Prostate gland (tissue), 2 donors: Measurements from ENCODE around the gene PIP5K1C. TPM values are rescaled to one million over a fixed set of nuclear protein-coding genes. Genes with fewer than 3 reads are reported as not detected.

ENCODE experiments used
- DNase-seq: peaks from one replicate; pipeline ENCODE4 v3.0.0-alpha.2; 2019; ENCODE audit warnings: low spot score
- H3K27ac ChIP-seq, 2 donors: fragments of 200-600 bp; sonication (generic); 2 replicates each; pipeline ENCODE4 v1.5.1; 2017 to 2019
- H3K27me3 ChIP-seq: fragments of 200-600 bp; sonication (generic); replicated peaks from 2 replicates; pipeline ENCODE4 v1.5.1; 2019; ENCODE audit not compliant: insufficient read depth
- H3K36me3 ChIP-seq, 2 donors: fragments of 200-600 bp; sonication (generic); 1 replicate in 1 of 2; 2 replicates in 1 of 2; pipeline versions ENCODE4 v1.5.1 to v1.8.1; 2017 to 2019
- H3K4me1 ChIP-seq: fragments of 200-600 bp; sonication (generic); replicated peaks from 2 replicates; pipeline ENCODE4 v1.5.1; 2019
- H3K4me3 ChIP-seq, 2 donors: fragments of 200-600 bp; sonication (generic); 2 replicates each; pipeline ENCODE4 v1.5.1; 2017 to 2019
- H3K9me3 ChIP-seq: fragments of 200-600 bp; sonication (generic); 2 replicates; pipeline ENCODE4 v1.5.1; 2017
- POLR2A ChIP-seq: fragments of 450-650 bp; IDR thresholded peaks from one replicate; pipeline ENCODE4 v1.6.1; 2016; ENCODE audit warnings: antibody characterized with exemption, mild to moderate bottlenecking
- POLR2AphosphoS5 ChIP-seq: sonication (generic); formaldehyde crosslinking; IDR thresholded peaks from one replicate; pipeline ENCODE4 v1.6.1; 2017; ENCODE audit warnings: antibody characterized with exemption
- WGBS: methylation state at CpG from one replicate; pipeline ENCODE4 v1.1.5; 2018; 5-methylcytosine and 5-hydroxymethylcytosine counted together
- intact Hi-C: fragments of 100-400 bp; cut with DNase I; formaldehyde crosslinking; loops from one replicate; pipeline ENCODE4 v1.14.2; 2022
- total RNA-seq, 2 donors: library from RNA; depleted of rRNA; stranded (reverse); fragments of >200 nt; gene quantifications; one replicate each; pipeline ENCODE4 v1.1.0, GENCODE V29; 2016
- TF ChIP-seq, protein P1 (sequence below), 4 experiments: fragments of 200-600 bp in 2 of 4; fragments of 450-650 bp in 2 of 4; sonication (generic) in 2 of 4; IDR thresholded peaks; 1 replicate in 3 of 4; 2 replicates in 1 of 4; pipeline ENCODE4 v1.5.1; 2016 to 2019; ENCODE audit warnings: antibody characterized with exemption in 4 of 4, mild to moderate bottlenecking in 2 of 4, moderate library complexity in 2 of 4

Gene PIP5K1C
- total RNA-seq, 2 donors from 2014 or later = 34.3 to 75.5 TPM

DNA sequence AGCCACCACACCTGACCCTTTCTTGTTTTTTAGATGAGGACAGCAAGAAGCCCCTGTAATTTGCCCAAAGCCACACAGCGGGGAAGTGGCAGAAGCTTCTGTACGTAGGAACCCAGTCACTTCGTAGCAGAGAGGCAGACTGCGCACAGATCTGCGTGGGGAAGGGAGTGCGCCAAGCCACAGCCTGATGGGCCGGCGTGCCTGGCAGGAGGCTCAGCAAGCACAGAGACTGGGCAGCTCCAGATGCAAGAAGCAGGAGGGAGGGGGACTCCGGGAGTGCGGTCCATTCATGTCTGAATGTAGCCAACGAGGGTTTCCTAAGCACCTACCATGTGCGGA is 7.6 kb upstream of the PIP5K1C start:
- no peaks in the 10 kb centered on the region for H3K36me3 ChIP-seq
- no peaks in the 10 kb centered on the region for H3K9me3 ChIP-seq
- intact Hi-C loops = no loop called here
- peaks cover 6% of the 10 kb centered on the region for H3K4me1 ChIP-seq
- H3K4me3 ChIP-seq = peak overlapping the region in 1 of 2 donors; percentile 18
- no peaks in the 10 kb centered on the region for H3K27me3 ChIP-seq
- 83% methylated on average over 12 of the region's 12 CpGs for WGBS
- no peak for DNase-seq
- peak overlapping the region; percentile 52 to 83 for H3K27ac ChIP-seq
- TF ChIP-seq POLR2A (no peak), POLR2AphosphoS5 (no peak)
- TF ChIP-seq, protein P1, sequence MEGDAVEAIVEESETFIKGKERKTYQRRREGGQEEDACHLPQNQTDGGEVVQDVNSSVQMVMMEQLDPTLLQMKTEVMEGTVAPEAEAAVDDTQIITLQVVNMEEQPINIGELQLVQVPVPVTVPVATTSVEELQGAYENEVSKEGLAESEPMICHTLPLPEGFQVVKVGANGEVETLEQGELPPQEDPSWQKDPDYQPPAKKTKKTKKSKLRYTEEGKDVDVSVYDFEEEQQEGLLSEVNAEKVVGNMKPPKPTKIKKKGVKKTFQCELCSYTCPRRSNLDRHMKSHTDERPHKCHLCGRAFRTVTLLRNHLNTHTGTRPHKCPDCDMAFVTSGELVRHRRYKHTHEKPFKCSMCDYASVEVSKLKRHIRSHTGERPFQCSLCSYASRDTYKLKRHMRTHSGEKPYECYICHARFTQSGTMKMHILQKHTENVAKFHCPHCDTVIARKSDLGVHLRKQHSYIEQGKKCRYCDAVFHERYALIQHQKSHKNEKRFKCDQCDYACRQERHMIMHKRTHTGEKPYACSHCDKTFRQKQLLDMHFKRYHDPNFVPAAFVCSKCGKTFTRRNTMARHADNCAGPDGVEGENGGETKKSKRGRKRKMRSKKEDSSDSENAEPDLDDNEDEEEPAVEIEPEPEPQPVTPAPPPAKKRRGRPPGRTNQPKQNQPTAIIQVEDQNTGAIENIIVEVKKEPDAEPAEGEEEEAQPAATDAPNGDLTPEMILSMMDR (IDR thresholded peaks at IDR 0.05) = no peak

DNA sequence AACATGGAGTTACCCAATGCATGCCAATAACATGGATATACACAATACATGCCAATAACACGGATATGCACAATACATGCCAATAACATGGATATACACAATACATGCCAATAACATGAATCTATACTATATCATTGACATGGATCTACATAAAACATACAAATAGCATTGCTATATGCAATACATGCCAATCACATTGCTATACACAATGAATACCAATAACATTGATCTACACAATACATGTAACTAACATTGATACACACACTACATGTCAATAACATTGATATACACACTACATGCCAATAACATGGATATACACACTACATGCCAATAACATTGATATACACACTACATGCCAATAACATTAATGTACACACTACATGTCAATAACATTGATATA is 932 bp upstream of the PIP5K1C start:
- Histone ChIP-seq H3K27me3 (no peaks in the 10 kb centered on the region), H3K4me3 (no peak overlapping the region), H3K4me1 (no peaks in the 10 kb centered on the region), H3K27ac (no peak overlapping the region), H3K36me3 (no peaks in the 10 kb centered on the region), H3K9me3 (no peaks in the 10 kb centered on the region)
- TF ChIP-seq, protein P1 (IDR thresholded peaks at IDR 0.05) = no peak
- TF ChIP-seq POLR2AphosphoS5 (no peak), POLR2A (no peak)
- DNase-seq = no peak
- WGBS = 12% methylated on average over 1 of the region's 1 CpG
- intact Hi-C loops = no loop called here

DNA sequence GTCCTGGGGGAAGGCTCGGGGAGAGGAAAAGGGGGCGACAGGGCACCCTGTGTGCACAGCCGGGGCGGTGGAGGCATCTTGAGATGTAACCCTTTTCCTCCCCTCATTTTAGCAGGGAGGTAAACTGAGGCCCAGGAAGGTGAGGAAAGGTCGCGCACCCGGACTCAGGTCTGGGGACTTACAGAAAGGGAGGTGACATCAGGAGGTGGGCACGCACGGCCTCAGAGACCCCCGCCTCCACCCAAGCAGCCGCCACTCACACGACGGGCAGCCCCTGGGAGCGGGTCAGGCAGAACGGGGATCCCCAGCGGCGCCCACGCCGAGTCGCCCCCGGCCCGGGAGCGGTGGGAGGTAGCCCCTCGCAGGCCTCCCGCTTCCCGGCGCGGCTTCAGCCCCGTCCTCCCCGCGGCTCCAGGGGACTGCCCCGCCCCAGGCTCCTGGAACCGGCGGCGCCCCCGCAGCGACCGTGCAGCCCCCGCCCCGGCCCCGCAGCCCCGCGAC is 477 bp downstream of the PIP5K1C start:
- peak overlapping the region; percentile 86 for H3K27ac ChIP-seq
- TF ChIP-seq, protein P1 (IDR thresholded peaks at IDR 0.05) = no peak
- no peak for TF ChIP-seq POLR2AphosphoS5
- no peak for TF ChIP-seq POLR2A
- 2% methylated on average over 7 of the region's 43 CpGs for WGBS
- H3K36me3 ChIP-seq = no peaks in the 10 kb centered on the region
- no peaks in the 10 kb centered on the region for H3K27me3 ChIP-seq
- no peaks in the 10 kb centered on the region for H3K9me3 ChIP-seq
- H3K4me1 ChIP-seq = no peaks in the 10 kb centered on the region
- intact Hi-C loops = loop anchor here (1.0 kb wide), 1 partner anchor 33 kb away; no protein-coding TSS in a partner anchor
- peak overlapping the region; percentile 93 to 96 for H3K4me3 ChIP-seq
- no peak for DNase-seq

DNA sequence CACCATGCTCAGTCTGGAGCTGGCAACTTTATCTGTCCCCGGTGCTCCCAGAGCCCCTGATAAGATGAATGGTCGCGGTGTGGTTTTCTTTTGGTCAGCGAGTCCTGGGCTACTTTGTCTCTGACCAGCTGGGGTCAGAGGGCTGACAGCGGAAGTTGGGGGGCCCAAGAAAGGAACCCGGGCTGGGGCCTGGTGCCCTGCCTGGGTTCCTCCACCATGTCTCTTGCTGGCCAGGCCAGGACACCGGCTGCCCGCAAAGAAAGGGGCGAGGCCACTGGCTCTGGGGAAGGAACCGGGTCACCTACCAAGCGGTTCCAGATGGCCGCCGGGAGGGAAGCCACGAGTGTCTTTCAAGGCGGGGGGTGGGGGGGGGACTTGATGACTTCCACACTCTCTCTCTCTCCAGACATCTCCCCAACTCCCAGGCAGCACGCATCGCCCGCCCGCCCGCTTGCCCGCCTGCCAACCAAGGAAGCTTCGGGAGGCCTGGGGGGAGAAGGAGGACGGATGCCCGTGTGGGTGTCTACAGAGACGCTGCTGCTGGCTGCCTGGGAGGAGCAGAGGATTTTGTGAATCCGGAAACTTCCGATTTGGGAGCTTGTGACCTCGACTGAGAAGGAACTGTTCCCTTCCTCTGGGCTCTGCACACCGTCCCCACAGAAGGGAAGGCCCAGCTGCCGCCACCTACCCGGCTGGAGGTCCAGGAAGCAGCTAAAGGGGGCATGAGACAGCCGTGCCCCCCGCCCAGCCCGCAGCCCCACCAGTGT is 1.1 kb downstream of the PIP5K1C start:
- TF ChIP-seq POLR2A = peak; percentile 11
- TF ChIP-seq, protein P1 (IDR thresholded peaks at IDR 0.05) = no peak
- peak; percentile 28 for TF ChIP-seq POLR2AphosphoS5
- H3K27ac ChIP-seq = peak overlapping the region; percentile 86
- H3K36me3 ChIP-seq = no peaks in the 10 kb centered on the region
- intact Hi-C loops = loop anchor here (1.0 kb wide), 1 partner anchor 30 kb away; no protein-coding TSS in a partner anchor
- H3K27me3 ChIP-seq = no peaks in the 10 kb centered on the region
- no peak for DNase-seq
- no peaks in the 10 kb centered on the region for H3K9me3 ChIP-seq
- H3K4me1 ChIP-seq = no peaks in the 10 kb centered on the region
- peak overlapping the region; percentile 93 to 96 for H3K4me3 ChIP-seq
- 7% methylated on average over 34 of the region's 34 CpGs for WGBS
